GM12873 (cell line): Measurements from ENCODE around the gene TRIM29.

Experiments
- TF ChIP-seq, protein P1 (sequence below): IDR thresholded peaks from 2 replicates; pipeline ENCODE4 v1.5.1; 2012; ENCODE audit warnings: low read depth, mild to moderate bottlenecking, moderate library complexity, low read length, control low read depth; ENCODE audit not compliant: insufficient read depth; ENCODE audit errors: missing control alignments

The TRIM29 gene

DNA sequence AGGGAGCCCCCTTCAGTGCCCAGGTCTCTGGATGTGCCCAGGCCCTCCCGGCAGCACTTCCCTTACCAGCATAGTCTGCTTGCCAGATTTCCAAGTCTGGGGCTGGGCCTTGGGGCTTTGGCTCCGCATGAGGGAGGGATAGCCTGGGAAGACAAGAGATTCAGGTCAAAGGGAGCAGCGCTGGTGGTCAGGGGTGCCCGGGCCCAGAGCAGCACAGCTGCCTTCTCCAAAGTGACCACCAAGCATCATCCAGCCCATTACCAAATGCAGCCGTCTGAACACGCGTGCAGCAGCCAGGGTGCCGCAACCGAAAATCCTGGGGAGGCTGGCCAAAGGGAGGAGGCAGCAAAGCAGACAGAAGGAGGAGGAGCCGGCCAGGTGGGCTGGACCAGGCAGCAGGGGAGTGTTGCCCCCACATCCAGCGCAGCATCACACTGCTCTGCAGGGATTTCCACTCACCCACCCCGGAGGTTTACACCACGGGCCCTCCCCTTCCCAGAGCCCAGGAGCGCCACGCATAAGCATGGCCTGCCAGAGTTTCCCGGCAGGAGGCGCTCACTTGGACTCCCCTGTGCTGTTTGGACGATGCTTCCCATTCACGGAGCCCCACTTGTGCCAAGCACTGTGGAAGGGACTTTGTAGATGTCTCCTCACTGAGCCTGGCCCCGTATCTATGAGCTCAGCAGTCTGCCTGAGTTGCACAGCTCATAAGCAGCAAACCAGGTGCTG, 22.5 kb downstream of the TRIM29 start:
- TF ChIP-seq, protein P1, sequence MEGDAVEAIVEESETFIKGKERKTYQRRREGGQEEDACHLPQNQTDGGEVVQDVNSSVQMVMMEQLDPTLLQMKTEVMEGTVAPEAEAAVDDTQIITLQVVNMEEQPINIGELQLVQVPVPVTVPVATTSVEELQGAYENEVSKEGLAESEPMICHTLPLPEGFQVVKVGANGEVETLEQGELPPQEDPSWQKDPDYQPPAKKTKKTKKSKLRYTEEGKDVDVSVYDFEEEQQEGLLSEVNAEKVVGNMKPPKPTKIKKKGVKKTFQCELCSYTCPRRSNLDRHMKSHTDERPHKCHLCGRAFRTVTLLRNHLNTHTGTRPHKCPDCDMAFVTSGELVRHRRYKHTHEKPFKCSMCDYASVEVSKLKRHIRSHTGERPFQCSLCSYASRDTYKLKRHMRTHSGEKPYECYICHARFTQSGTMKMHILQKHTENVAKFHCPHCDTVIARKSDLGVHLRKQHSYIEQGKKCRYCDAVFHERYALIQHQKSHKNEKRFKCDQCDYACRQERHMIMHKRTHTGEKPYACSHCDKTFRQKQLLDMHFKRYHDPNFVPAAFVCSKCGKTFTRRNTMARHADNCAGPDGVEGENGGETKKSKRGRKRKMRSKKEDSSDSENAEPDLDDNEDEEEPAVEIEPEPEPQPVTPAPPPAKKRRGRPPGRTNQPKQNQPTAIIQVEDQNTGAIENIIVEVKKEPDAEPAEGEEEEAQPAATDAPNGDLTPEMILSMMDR: peak; percentile 28

DNA sequence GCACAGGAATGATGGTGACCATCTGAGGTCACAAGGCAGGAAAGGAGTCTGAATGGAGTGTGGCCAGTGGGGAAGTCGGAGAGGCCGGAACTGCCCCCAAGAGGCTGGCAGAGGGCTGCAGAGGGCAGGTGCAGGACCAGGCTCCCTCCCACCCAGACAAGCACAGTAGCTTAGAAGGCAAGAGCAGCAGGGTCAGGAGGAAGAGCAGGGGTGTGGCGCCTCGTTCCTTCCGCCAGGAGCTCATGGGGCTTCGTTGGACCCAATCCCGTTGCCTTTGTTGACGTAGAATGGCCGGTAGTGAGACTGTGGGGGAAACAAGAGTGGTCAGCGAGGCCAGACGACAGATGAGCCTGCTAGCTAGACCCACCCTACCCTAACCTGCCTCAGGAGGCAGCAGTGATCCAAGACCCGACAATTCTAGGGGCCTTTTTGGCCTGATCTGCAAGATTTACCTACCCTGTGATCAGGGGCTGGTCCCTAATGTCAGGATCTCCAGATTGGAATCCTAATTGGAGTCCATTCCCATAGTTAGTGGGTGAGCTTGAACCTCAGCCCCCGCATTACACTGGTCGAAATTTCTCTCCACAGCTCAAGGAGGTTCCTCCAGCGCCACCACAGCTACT, 25.6 kb downstream of the TRIM29 start:
- TF ChIP-seq, protein P1: peak; percentile 32

DNA sequence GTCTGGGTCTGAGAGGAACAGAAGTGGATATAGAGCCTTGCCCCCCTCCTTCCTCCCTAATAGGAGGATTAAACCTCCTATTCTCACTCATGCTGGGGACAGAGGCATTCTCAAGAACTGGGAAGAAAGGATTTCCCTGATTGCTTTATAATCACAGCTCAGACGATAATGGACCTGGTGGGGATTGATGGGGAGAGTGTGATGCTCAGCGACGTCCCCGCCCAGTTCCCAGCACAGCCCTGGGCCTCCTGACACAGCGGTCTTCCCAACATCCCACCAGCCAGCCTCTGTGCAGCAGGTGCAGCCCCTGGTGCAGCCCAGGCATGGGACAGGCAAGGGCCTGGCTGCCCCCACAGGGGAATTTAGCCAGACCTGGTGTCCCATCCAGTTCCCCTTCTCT, 28.4 kb downstream of the TRIM29 start:
- TF ChIP-seq, protein P1: no peak

DNA sequence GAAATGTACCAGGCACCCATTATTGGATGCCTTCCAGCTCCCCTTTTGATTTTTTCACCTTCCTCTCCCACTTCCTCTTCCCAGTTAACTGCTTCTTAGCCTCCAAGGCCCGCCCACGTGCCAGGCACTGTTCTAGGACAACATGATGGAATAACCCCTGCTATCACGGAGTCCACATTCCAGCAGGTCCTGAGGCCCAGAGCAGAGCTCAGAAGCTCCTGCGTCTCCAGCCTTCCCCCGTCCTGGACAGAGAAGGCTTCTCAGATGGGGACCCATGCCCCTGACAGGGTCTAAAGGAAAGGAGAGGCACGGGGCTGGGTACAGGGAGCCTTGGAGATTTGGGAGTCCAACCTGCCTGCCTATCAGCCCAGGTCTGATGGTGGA, 29.1 kb downstream of the TRIM29 start:
- TF ChIP-seq, protein P1: no peak

DNA sequence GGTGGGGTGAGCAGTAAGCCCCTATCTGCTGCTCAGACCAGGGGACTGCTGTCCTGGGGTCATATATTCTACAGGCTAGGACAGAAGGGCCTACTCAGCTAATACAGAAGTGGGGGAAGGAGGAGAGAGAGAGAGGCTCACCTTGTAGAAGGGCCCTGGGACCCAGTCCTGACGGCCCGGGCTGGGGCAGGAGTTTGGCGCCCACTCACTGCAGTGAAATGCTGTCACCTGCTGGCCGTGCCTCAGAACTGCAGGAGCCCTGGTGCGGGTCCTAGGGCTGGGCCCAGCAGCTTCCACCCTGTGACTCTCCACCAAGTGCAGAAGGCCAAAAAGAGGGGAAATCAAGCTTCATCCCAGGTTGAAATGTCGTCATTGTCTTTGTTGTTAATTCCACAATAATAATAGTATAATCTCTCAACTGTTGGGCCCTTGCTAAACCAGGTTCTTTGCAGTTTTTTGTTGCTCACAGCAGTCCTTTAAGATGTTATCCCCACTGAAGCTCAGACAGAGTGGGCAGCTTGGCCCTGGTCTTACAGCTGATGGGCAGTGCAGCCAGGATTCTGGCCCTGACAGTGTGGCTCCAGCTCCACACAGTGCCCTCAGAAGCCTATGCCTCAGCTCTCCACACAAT, 29.6 kb downstream of the TRIM29 start:
- TF ChIP-seq, protein P1: peak; percentile 100

DNA sequence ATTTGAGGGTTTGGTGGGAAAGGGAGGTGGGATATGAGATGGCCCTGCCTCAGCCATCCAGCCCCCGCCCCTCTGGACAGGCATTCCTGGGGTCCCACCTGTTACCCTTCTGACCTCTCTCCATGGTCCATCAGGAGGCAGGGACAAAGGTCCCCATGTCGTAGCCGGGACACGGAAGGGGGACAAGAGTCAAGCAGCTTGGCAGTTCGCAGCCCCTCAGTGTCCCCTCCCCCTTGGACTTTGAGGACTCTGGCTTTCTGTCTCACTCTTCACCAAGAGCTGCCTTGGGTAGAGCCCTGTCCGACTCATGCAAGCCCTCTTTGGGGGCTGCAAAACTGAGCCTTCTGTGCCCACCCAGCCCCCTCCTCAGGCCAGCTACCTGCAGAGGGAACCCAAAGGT, 30.2 kb downstream of the TRIM29 start:
- TF ChIP-seq, protein P1: no peak

DNA sequence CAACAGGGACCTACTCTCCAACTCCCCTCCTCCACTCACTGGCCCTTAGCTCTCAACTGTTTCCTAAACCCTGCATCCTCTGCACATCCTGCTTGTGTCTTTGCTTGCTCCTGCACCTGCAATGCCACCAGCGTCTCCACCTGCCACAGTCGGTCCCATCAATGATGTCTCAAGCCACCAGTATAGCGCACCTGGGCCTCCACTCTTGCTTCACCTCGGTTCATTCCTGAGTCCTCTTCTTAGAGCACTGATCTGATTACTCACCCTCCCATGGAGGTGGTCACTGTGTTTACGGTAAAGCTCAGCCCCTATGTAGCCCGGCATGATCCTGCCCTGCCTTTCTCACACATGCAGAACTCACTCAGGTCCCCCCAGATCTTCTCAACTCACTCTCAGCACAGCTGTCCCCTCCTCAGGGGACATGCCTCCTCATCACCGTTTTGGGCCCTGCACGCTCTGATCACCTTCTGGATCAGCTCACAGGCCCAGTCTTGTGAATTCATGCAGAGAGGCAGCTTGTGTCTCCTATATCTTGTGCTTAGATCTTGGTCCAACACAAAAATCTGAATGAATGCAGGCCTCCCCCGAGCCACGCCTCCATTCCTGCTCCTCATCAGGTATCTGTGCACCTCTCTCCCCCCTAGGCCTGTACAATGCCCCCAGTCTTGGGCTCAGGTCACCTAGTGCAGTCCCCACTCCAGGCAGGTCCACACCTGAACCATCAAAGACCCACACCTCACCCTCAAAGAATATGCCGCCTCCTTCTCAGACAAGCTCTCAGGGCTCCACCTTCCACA, 31.4 kb downstream of the TRIM29 start:
- TF ChIP-seq, protein P1: no peak
